GDM1 (cell line): ENCODE data around the gene MST1.
A peak's percentile ranks its signal among the peaks of the same experiment; 100 is the strongest.

Experiments
- DNase-seq: peaks from one replicate; lab custom pipeline; 2025; lab: John Stamatoyannopoulos, UW

MST1 gene

GRCh38 chr3:49689046-49689907, at the start of gene MST1, which contains the start of gene RNF123:
Gene MST1, minus strand, starts transcription at chr3:49689474. Its CDS starts 783 bp downstream, at chr3:49688691.
Gene RNF123, plus strand, starts transcription at chr3:49689557. Its CDS starts 1,609 bp downstream, at chr3:49691166.
- DNase-seq = no peak

GRCh38 chr3:49738067-49738713, 48.9 kb upstream of the MST1 start:
- DNase-seq = no peak

DNA sequence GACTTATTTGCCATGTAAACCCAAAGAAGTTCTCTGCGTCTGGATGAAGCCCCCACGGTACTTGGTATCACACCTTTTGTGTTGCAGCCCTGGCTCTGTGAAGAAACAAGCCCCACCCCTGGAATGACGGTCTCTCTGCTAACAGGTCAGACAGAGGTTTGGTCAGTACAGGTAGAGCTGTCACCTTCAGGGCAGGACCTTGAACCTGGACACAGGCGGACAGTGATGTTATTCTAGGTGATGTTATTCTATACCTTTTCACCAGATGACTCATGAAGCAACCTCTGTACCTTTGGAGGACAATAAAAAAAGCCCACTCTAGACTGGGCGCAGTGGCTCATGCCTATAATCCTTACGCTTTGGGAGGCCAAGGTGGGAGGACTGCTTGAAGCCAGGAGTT, 45.5 kb upstream of the MST1 start:
- DNase-seq = no peak

DNA sequence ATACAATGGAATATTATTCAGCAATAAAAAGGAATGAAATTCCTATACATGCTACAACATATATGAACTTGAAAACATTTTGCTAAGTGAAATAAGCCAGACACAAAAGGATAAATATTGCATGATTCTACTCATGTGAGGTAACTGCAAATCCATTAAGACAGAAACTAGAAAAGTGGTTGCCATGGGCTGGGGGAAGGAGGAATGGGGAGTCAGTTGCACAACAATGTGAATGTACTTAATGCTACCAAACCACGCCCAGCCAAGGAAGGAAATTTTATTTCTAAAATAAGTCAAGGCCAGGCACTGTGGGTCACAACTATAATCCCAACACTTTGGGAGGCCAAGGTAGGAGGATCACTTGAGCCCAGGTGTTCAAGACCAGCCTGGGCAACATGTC, 44.3 kb upstream of the MST1 start:
- DNase-seq = no peak

- DNase-seq = no peak
Measured at GRCh38 chr3:49732597-49732996, 43.3 kb upstream of the MST1 start.

DNA sequence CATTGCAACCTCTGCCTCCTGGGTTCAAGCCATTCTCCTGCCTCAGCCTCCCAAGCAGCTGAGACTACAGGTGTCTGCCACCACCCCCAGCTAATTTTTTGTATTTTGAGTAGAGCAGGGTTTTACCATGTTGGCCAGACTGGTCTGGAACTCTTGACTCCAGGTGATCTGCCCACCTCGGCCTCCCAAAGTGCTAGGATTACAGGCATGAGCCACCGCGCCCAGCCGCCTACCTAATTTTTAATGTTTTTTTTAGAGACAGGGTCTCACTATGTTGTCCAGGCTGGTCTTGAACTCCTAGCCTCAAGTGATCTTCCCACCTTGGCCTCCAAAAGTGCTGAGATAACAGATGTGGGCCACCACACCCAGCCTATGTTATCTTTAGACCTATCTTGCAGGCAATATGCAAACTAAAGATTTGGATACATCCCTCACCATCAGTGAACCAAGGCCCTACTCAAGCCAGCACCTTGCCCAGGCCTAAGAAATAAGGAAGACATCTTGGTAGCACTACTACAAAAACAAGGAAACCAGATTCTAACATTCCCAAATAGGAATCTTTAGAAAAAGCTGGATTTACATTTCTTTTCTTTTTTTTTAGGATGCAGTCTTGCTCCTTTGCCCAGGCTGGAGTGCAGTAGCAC, 40.8 kb upstream of the MST1 start:
- DNase-seq = no peak

GRCh38 chr3:49727924-49728361, 38.7 kb upstream of the MST1 start:
- no peak for DNase-seq

DNA sequence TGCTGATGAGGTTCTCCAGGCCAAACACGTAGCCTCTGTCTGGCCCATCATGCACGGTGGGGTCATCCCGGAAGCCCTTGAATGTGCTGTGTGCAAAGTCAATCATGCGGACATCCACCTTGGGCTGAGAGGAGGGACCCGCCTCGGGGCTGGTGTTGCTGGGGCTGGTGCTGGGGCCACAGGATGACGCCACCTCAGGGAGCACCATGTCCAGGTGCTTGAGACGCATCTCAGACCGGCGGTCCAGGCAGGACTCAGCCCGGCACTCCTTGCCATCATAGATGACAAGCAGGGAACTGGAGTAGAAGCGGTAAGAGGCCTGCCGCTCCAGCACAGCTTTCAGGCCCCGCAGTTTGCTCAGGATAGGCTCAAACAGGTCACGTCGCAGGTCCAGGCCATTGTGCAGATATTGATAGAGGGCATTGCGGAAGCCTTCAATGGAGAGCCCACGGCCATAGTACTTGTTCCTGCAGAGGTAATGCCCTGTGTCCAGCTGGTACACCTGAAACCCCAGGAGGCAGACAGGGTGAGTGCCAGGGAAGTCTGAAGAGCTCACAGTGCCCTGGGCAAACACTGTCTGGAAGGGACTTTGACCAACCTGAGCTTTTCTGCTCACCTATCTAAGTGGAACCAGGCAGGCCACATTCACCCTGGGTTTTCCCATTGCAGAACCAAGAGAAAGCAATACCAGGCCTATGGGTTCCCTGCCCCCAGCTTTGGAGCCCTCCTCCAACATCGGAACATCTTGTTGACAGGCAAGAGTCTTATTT, 38.1 kb upstream of the MST1 start:
- no peak for DNase-seq

DNA sequence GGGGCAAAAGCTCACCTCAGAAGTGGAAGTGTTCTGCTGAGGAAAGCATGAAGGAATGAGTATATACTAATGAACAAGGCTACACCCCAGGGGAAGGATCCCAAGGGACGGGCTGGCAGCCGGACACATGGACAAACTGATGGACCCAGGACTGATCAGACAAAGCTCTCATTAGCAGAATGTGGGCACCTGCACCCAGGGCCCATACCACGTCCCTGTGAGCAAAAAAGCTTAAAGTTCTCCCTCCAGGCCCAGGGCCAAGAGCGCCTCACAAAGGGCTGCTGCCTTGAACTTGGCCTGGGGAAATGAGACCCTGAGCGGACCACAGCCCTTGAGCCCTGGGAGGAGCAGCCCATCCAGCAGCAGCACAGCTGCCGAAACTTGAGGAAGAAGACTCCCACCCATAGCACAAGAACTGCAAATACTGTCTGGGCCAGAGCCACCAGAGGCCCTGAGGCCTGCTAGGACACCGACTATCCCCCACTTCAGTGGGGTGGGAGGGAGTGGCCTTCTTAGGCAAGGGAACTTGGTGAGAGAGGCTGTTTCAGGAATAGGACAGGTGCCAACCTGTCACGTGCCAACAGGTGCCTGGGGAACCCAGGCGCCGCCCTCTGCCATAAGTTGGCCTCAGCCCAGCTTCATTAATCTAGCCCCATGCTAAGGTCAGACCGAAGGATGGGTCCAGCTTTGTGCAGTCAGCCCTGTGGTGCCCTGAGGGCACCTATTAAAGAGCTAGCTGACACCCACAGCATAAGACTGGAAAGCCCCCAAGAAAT, 36.8 kb upstream of the MST1 start:
- no peak for DNase-seq

- no peak for DNase-seq
Measured at GRCh38 chr3:49724586-49724985, 35.3 kb upstream of the MST1 start.

- DNase-seq = peak; percentile 97
Measured at GRCh38 chr3:49723628-49724551, 34.6 kb upstream of the MST1 start, which contains the start of gene GMPPB. Gene GMPPB, minus strand, starts transcription at chr3:49723951. Its CDS starts 225 bp downstream, at chr3:49723726.

DNA sequence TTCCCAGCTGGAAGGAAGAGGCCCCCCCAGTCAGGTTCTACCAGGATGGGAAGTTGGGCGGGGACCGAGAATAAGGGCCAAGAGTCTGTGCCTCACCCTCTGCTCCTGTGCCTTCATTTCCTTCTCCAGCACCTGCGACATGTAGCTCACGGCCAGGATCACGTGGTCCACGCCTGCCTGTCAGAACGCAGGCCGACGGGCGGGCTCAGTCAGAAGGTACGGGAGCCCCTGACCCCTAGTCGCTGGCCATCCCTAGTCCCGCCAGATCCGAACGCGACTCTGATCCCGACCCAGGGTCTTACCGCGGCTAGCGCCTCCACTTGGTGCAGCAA, 34.0 kb upstream of the MST1 start:
- no peak for DNase-seq

DNA sequence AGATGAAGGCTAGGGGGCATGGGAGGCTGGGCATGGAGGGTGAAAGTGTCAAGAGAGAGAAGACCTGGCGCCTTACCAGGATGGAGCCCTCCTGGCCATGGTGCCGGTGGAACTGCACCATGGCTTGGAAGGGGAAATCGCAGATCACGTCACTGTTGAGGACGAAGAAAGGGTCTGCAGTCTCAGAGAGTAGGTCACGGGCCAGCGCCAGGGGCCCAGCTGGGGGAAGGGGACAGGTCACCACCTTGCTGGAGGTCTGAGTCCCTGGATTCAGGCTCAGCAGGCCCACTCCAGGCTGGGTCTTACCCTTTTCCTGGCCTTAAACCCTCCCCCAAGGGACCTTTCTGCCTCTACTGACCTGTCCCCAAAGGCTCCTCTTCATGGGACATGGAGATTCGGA, 33.6 kb upstream of the MST1 start:
- no peak for DNase-seq

DNA sequence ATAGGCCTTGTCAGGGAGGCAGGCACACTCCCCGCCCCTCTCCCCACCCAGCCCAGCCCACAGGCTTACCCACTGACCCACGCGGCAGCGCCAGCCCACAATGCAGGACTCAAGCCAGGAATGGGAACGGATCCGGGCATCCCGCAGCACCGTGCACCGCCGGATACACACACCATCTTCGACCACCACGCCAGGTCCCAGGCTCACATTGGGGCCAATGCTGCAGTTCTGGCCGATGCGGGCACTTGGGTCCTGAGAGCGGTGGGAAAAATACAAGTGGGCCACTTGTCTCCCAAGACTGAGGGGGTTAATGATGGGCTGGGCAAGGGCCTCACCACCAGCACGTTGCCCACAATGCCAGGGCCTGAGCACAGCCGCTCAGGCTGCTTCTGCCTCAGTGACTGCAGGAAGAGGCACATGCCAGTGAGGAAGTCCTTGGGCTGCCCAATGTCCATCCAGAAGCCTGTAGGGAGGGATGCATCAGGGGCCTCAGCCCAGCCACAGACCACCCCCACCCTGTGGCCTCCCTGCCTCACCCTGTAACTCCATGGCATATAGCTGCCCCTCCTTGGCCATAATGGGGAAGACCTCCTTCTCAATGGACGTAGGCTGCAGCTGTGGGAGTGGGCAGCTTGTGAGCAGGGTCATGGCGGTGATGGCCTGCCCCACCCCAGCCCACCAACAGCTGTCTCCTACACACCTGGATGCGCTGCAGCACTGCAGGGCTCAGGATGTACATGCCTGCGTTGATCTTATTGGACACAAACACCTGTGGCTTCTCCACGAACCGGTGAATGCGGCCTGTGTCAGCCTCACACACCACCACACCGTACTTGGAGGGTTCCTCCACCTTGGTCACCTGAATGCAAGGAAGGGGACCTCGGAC, 32.9 kb upstream of the MST1 start:
- no peak for DNase-seq

GRCh38 chr3:49721596-49721895, 32.3 kb upstream of the MST1 start:
- DNase-seq = no peak

- no peak for DNase-seq
Measured at GRCh38 chr3:49720855-49721595, 31.8 kb upstream of the MST1 start.

- DNase-seq = peak; percentile 57
Measured at GRCh38 chr3:49719214-49719884, 30.1 kb upstream of the MST1 start, which contains the start of gene AMIGO3. Gene AMIGO3, minus strand, starts transcription at chr3:49719684. Its CDS starts 219 bp downstream, at chr3:49719465.

DNA sequence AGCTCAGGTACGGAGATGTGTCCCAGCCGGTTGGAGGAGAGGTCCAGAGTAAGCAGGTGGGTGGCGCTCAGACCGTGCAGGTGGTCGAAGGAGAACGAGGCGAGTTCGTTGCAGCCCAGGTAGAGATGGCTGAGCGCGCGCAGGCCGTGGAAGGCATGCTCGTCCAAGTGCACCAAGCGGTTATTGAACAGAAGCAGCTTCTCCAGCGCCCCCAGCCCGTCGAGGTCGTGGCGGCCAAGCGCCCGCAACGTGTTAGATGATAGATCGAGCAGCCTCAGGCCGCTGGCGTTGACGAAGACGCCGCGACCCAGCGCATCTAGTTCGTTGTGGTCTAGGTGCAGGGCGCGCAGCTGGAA, 29.6 kb upstream of the MST1 start:
- DNase-seq = no peak
